ENCODE measurements around the gene C5orf47. TPM values are rescaled to one million over a fixed set of nuclear protein-coding genes. Genes with fewer than 3 reads are reported as not detected.

Gene C5orf47
- 0.05 TPM in 1 of 5 replicates, not detected in the others for total RNA-seq (2022; extraction: Qiagen RNA extraction; ENCODE audit: low read depth)

GRCh38 chr5:173988554-173989431 is at the start of gene C5orf47:
C5orf47 (plus strand) TSS chr5:173989170; CDS start chr5:173989264, 94 bp downstream.

GRCh38 chr5:174045470-174046025 is 56.6 kb downstream of the C5orf47 start, which contains the start of gene NSG2:
NSG2 (plus strand) TSS chr5:174045706; CDS start chr5:174046756, 1,050 bp downstream.

Other genes starting within 250 kb of the C5orf47 start
- gene CPEB4, start 100.8 kb upstream of the C5orf47 start, total RNA-seq (2022; extraction: Qiagen RNA extraction; ENCODE audit: low read depth): 7.9 to 11.6 TPM (median 9.0 TPM) in 5 replicates
- gene NSG2, start 56.5 kb downstream of the C5orf47 start, total RNA-seq (2022; extraction: Qiagen RNA extraction; ENCODE audit: low read depth): 0.05 TPM in 1 of 5 replicates, not detected in the others